Duodenal mucosa (tissue), 2 donors: Measurements from ENCODE around the gene IRF7.
A peak's percentile ranks its signal among the peaks of the same experiment; 100 is the strongest.
"Not testable (repeated sequence)": the region's sequence is repeated elsewhere in the genome, so short reads cannot be mapped to it uniquely, and the experiment has no call there.

Experiments used
- H3K27ac ChIP-seq: one replicate; pipeline ENCODE4 v1.7.0; 2013; ENCODE audit warnings: low read depth, low read length
- H3K27me3 ChIP-seq, 2 donors: one replicate each; pipeline ENCODE4 v1.7.0; 2013; ENCODE audit warnings: low read length in 2 of 2, control low read depth in 1 of 2; ENCODE audit not compliant: insufficient read depth in 2 of 2, control insufficient read depth in 1 of 2
- H3K36me3 ChIP-seq, 2 donors: one replicate each; pipeline ENCODE4 v1.7.0; 2013; ENCODE audit warnings: low read length in 2 of 2, control low read depth in 1 of 2; ENCODE audit not compliant: insufficient read depth in 2 of 2, control insufficient read depth in 1 of 2
- H3K4me1 ChIP-seq, 2 donors: one replicate each; pipeline ENCODE4 v1.7.0; 2013; ENCODE audit warnings: low read length in 2 of 2, control low read depth in 1 of 2; ENCODE audit not compliant: insufficient read depth in 2 of 2, control insufficient read depth in 1 of 2
- H3K4me3 ChIP-seq, 2 donors: one replicate each; pipeline ENCODE4 v1.7.0; 2013; ENCODE audit warnings: low read length in 2 of 2, low read depth in 1 of 2
- H3K9ac ChIP-seq, 2 donors: one replicate each; pipeline ENCODE4 v1.7.0; 2013; ENCODE audit warnings: low read length in 2 of 2, low read depth in 1 of 2
- H3K9me3 ChIP-seq, 2 donors: one replicate each; pipeline ENCODE4 v1.7.0; 2013; ENCODE audit warnings: low read length in 2 of 2, control low read depth in 1 of 2; ENCODE audit not compliant: control insufficient read depth in 1 of 2

Gene IRF7

GRCh38 chr11:655036-655726 lies 39.4 kb upstream of the IRF7 start:
- Histone ChIP-seq H3K9me3 (no peaks in the 10 kb centered on the region), H3K27ac (peak overlapping the region; percentile 58), H3K4me3 (peak overlapping the region; percentile 29 to 40), H3K9ac (peak overlapping the region in 1 of 2 donors; percentile 38), H3K36me3 (peaks cover 0 to 11% of the 10 kb centered on the region in 2 donors), H3K4me1 (peaks cover 28 to 52% of the 10 kb centered on the region in 2 donors), H3K27me3 (no peaks in the 10 kb centered on the region)

GRCh38 chr11:654444-654843 lies 38.7 kb upstream of the IRF7 start:
- not testable (repeated sequence) for H3K27ac ChIP-seq, H3K27me3 ChIP-seq, H3K9ac ChIP-seq, H3K36me3 ChIP-seq, H3K9me3 ChIP-seq, H3K4me3 ChIP-seq
- H3K4me1 ChIP-seq, result peaks cover 21 to 45% of the 10 kb centered on the region in 2 donors

- Histone ChIP-seq H3K9ac (no peak overlapping the region), H3K4me1 (peaks cover 18 to 42% of the 10 kb centered on the region in 2 donors), H3K9me3 (no peaks in the 10 kb centered on the region), H3K4me3 (no peak overlapping the region), H3K36me3 (peaks cover 0 to 7% of the 10 kb centered on the region in 2 donors), H3K27ac (no peak overlapping the region), H3K27me3 (no peaks in the 10 kb centered on the region)
Measured at GRCh38 chr11:653837-654236, 38.1 kb upstream of the IRF7 start.

GRCh38 chr11:653136-653535 lies 37.4 kb upstream of the IRF7 start:
- H3K9me3 ChIP-seq, H3K36me3 ChIP-seq, H3K9ac ChIP-seq, H3K4me3 ChIP-seq, H3K27ac ChIP-seq, H3K27me3 ChIP-seq: not testable (repeated sequence)
- H3K4me1 ChIP-seq, result peaks cover 18 to 35% of the 10 kb centered on the region in 2 donors

- H3K9ac ChIP-seq, result no peak overlapping the region
- H3K4me3 ChIP-seq, result no peak overlapping the region
- H3K9me3 ChIP-seq, result no peaks in the 10 kb centered on the region
- peaks cover 3 to 11% of the 10 kb centered on the region in 2 donors for H3K4me1 ChIP-seq
- H3K27me3 ChIP-seq, result no peaks in the 10 kb centered on the region
- peaks cover 0 to 7% of the 10 kb centered on the region in 2 donors for H3K36me3 ChIP-seq
- H3K27ac ChIP-seq, result no peak overlapping the region
Measured at GRCh38 chr11:650482-650881, 34.7 kb upstream of the IRF7 start.

GRCh38 chr11:647672-648158 lies 32.0 kb upstream of the IRF7 start:
- H3K4me1 ChIP-seq, H3K27me3 ChIP-seq, H3K4me3 ChIP-seq, H3K9me3 ChIP-seq, H3K27ac ChIP-seq: not testable (repeated sequence)
- Histone ChIP-seq H3K9ac (peak overlapping the region in 1 of 2 donors; percentile 2), H3K36me3 (peaks cover 0 to 13% of the 10 kb centered on the region in 2 donors)

- Histone ChIP-seq H3K9me3 (no peaks in the 10 kb centered on the region), H3K4me1 (no peaks in the 10 kb centered on the region), H3K9ac (no peak overlapping the region), H3K27ac (no peak overlapping the region), H3K27me3 (no peaks in the 10 kb centered on the region), H3K4me3 (no peak overlapping the region), H3K36me3 (peaks cover 0 to 13% of the 10 kb centered on the region in 2 donors)
Measured at GRCh38 chr11:646214-646613, 30.5 kb upstream of the IRF7 start.

GRCh38 chr11:645536-645935 lies 29.8 kb upstream of the IRF7 start:
- no peaks in the 10 kb centered on the region for H3K4me1 ChIP-seq
- no peaks in the 10 kb centered on the region for H3K9me3 ChIP-seq
- H3K36me3 ChIP-seq, result peaks cover 0 to 13% of the 10 kb centered on the region in 2 donors
- no peak overlapping the region for H3K27ac ChIP-seq
- no peak overlapping the region for H3K4me3 ChIP-seq
- no peak overlapping the region for H3K9ac ChIP-seq
- no peaks in the 10 kb centered on the region for H3K27me3 ChIP-seq

GRCh38 chr11:643849-644738 lies 28.3 kb upstream of the IRF7 start:
- Histone ChIP-seq H3K27ac (no peak overlapping the region), H3K9me3 (no peaks in the 10 kb centered on the region), H3K4me1 (no peaks in the 10 kb centered on the region), H3K4me3 (no peak overlapping the region), H3K27me3 (peaks cover 1 to 2% of the 10 kb centered on the region in 2 donors), H3K36me3 (peaks cover 0 to 13% of the 10 kb centered on the region in 2 donors), H3K9ac (no peak overlapping the region)

- no peak overlapping the region for H3K4me3 ChIP-seq
- H3K4me1 ChIP-seq, result no peaks in the 10 kb centered on the region
- H3K36me3 ChIP-seq, result peaks cover 0 to 13% of the 10 kb centered on the region in 2 donors
Measured at GRCh38 chr11:643366-643765, 27.6 kb upstream of the IRF7 start.

More at GRCh38 chr11:643366-643765, 27.6 kb upstream of the IRF7 start:
- H3K27me3 ChIP-seq, result peaks cover 7 to 8% of the 10 kb centered on the region in 2 donors
- no peak overlapping the region for H3K27ac ChIP-seq
- H3K9ac ChIP-seq, result no peak overlapping the region
- H3K9me3 ChIP-seq, result no peaks in the 10 kb centered on the region
